GM12875 (cell line): ENCODE measurements around the gene REV3L.

ENCODE experiments used
- H3K4me3 ChIP-seq: one replicate; pipeline ENCODE4 v1.5.1; 2011; ENCODE audit warnings: low read depth, low read length, control low read depth
- TF ChIP-seq, protein P1 (sequence below): IDR thresholded peaks from 2 replicates; pipeline ENCODE4 v1.5.1; 2011; ENCODE audit warnings: low read depth, mild to moderate bottlenecking, control low read depth, inconsistent platforms, low read length, moderate library complexity, borderline replicate concordance; ENCODE audit not compliant: insufficient read depth

REV3L gene

DNA sequence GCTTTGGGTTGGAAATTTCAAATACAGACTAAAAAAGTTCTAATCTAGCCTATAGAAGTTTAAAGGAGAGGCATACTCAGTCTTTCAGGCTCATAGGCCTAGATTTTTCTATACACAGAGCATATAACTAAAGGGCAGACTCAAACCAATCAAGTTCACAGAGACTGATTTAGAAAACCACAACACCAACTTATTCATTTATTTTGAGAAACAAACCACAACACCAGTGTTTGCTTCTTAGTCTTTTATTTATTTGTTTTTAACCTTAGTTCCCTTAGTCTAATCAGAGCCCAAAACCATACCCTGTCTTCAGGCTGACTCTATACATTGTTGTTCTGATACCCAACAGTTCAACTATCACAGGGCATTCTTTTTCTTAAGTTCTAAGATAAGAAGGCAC, 103.7 kb downstream of the REV3L start:
- TF ChIP-seq, protein P1, sequence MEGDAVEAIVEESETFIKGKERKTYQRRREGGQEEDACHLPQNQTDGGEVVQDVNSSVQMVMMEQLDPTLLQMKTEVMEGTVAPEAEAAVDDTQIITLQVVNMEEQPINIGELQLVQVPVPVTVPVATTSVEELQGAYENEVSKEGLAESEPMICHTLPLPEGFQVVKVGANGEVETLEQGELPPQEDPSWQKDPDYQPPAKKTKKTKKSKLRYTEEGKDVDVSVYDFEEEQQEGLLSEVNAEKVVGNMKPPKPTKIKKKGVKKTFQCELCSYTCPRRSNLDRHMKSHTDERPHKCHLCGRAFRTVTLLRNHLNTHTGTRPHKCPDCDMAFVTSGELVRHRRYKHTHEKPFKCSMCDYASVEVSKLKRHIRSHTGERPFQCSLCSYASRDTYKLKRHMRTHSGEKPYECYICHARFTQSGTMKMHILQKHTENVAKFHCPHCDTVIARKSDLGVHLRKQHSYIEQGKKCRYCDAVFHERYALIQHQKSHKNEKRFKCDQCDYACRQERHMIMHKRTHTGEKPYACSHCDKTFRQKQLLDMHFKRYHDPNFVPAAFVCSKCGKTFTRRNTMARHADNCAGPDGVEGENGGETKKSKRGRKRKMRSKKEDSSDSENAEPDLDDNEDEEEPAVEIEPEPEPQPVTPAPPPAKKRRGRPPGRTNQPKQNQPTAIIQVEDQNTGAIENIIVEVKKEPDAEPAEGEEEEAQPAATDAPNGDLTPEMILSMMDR = no peak
- no peak overlapping the region for H3K4me3 ChIP-seq

DNA sequence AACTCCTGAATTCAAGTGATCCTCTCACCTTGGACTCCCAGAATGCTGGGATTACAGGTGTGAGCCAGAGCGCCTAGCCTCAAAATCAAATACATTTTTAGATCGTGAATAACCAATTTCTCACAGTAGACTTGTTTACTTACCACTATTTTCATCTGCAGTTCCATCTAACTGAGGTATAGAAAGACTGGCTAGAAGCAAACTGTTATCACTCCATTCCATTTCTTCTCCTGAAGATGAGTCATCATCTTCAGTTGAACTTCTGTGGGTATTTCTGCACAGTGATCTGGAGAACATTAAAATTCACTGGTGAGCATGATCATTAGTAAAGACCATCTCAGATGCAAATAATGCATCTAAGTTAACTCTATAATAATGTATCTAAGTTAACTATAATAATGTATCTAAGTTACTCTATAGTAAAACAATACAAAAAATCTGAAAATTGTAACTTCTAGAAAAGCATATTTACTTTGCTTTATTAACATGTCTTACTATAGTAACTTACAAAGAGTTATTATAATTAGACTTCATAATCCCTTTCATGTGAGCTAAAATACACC, 105.4 kb downstream of the REV3L start:
- TF ChIP-seq, protein P1 = no peak
- H3K4me3 ChIP-seq = no peak overlapping the region

DNA sequence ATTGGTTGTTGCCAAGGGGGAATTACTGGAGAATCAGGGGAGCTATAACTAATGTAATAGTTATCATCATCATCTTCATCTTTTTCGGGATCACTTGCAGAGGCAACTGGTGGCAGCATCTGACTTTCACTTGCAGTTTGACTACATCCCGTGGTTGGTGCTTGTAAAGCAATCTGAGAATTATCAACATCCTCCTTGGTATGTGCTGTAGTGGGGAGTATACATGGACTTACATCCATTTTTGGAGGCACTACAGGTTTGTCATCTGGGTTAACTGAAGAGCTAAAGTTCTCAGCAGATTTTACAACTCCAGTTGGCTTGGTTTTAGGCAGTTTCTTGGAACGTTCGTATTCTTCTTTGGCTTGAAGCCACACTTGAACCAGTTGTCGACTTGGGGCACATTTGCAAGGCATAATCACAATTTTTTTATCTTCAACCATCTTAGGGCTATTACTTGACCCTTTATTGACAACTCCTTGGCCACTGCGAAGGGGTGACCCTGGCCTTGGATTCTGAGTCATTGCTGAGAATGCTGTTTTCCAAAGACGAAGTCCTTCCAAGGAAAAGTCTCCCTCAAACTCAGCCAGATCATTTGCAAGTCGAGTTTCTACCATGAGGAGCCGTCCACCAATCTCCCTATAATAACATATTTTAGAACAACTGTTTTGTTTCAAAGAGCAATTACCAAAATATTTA, 115.5 kb downstream of the REV3L start:
- H3K4me3 ChIP-seq = no peak overlapping the region
- TF ChIP-seq, protein P1 = no peak

DNA sequence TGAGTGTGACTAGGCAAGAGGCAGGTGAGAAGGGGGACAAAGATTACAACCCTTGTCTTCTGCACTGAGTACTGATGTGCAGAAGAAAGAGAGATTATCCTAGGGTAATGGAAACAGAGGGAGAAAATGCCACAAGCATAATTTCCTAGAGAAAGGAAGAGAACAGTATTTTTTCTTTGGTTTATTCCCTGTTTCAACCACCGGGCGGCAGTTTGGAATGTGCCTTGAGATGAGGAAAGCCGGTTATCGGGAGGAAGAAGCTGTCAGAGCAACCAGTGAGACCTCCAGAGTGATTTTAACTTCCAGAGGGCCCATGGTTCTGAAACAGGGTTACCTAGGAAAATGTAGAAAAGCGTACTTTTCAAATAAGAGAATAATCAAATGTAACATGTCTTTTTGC, 121.4 kb downstream of the REV3L start:
- H3K4me3 ChIP-seq = no peak overlapping the region
- TF ChIP-seq, protein P1 = 0 out of 2 replicates have a peak, but pooled peaks have one; percentile 19

DNA sequence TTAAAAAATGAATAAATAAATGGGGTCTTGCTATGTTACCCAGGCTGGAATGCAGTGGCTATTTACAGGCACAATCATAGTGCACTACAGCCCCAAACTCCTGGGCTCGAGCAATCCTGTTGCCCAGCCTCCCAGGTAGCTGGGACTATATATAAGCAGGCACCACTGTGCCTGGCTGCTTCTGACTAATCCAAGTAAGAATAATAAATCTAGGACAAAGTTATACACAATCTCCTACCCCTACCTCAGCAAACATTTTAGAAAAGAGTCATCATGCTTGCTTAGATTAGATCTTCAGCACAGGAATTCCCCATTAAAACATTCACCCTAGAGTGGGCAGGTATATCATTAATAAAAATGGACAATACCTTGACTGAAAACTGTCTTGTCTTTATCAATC, 124.6 kb downstream of the REV3L start:
- H3K4me3 ChIP-seq = no peak overlapping the region
- TF ChIP-seq, protein P1 = no peak

DNA sequence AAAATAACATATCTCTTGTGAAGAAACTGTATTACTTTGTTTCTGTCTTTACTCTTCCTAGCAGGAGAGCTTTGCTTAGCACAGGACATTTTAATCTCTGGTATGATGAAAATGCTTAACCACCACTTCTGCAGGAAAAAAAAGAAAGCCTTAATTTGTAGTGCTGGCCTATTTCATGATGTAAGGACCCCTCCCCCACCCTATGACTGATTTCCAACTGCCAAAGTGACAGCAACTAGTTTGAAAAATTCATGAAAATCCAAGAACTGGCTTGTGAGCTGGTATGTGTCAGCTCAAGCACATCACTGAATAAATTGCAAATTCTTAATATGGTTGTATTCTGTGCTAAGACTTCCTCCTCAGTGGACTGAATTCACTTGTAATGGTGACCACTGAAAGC, 125.3 kb downstream of the REV3L start:
- H3K4me3 ChIP-seq = no peak overlapping the region
- TF ChIP-seq, protein P1 = no peak

DNA sequence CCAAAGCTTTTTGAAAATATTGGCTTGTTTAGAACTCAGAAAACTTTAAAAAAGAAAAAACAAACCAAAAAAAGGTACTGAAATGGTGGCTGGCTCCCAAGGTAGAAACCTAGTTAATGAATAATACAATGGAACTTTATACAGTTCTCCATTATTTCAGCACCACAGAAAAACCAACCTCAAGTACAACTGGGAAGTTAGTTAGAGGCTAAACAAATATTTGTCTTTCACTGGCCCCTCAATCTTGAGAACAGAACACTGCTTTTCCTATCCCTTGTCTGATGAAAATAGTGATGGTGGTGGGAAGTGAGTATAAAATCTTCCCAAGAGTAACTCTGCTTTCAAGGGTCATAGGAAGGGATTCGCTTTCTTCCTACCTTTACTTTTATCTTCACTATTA, 126.5 kb downstream of the REV3L start:
- TF ChIP-seq, protein P1 = no peak
- no peak overlapping the region for H3K4me3 ChIP-seq
